ENCODE measurements around the gene DUOXA1.

Gene DUOXA1

GRCh38 chr15:45161666-45162065 is 32.0 kb upstream of the DUOXA1 start:
- Mint-ChIP-seq H3K27ac (no peak overlapping the region), H3K27me3 (no peaks in the 10 kb centered on the region), H3K9me3 (no peaks in the 10 kb centered on the region), H3K4me3 (no peak overlapping the region), H3K4me1 (peaks cover 21% of the 10 kb centered on the region), H3K36me3 (peaks cover 1% of the 10 kb centered on the region)

- no peaks in the 10 kb centered on the region for H3K27me3 Mint-ChIP-seq
- H3K27ac Mint-ChIP-seq: no peak overlapping the region
- H3K4me1 Mint-ChIP-seq: peaks cover 4% of the 10 kb centered on the region
- H3K36me3 Mint-ChIP-seq: peaks cover 1% of the 10 kb centered on the region
- no peaks in the 10 kb centered on the region for H3K9me3 Mint-ChIP-seq
- H3K4me3 Mint-ChIP-seq: no peak overlapping the region
Observed at GRCh38 chr15:45157974-45158373, 28.3 kb upstream of the DUOXA1 start.

GRCh38 chr15:45156744-45157455 is 27.2 kb upstream of the DUOXA1 start:
- H3K27me3 Mint-ChIP-seq: no peaks in the 10 kb centered on the region
- no peak overlapping the region for H3K27ac Mint-ChIP-seq
- no peak overlapping the region for H3K4me3 Mint-ChIP-seq
- peaks cover 3% of the 10 kb centered on the region for H3K4me1 Mint-ChIP-seq
- no peaks in the 10 kb centered on the region for H3K9me3 Mint-ChIP-seq
- H3K36me3 Mint-ChIP-seq: peaks cover 1% of the 10 kb centered on the region

- Mint-ChIP-seq H3K4me3 (no peak overlapping the region), H3K4me1 (peaks cover 3% of the 10 kb centered on the region)
Observed at GRCh38 chr15:45155739-45156138, 26.1 kb upstream of the DUOXA1 start.

GRCh38 chr15:45151998-45152828 is 22.5 kb upstream of the DUOXA1 start:
- Mint-ChIP-seq H3K4me1 (no peaks in the 10 kb centered on the region), H3K36me3 (no peaks in the 10 kb centered on the region), H3K9me3 (no peaks in the 10 kb centered on the region), H3K27me3 (no peaks in the 10 kb centered on the region), H3K4me3 (no peak overlapping the region), H3K27ac (no peak overlapping the region)

More at GRCh38 chr15:45155739-45156138, 26.1 kb upstream of the DUOXA1 start:
- Mint-ChIP-seq H3K36me3 (peaks cover 1% of the 10 kb centered on the region), H3K9me3 (no peaks in the 10 kb centered on the region), H3K27me3 (no peaks in the 10 kb centered on the region), H3K27ac (no peak overlapping the region)

- H3K27me3 Mint-ChIP-seq: no peaks in the 10 kb centered on the region
- H3K4me1 Mint-ChIP-seq: no peaks in the 10 kb centered on the region
- no peaks in the 10 kb centered on the region for H3K36me3 Mint-ChIP-seq
- no peak overlapping the region for H3K27ac Mint-ChIP-seq
- no peaks in the 10 kb centered on the region for H3K9me3 Mint-ChIP-seq
- H3K4me3 Mint-ChIP-seq: no peak overlapping the region
Observed at GRCh38 chr15:45150997-45151396, 21.3 kb upstream of the DUOXA1 start.

GRCh38 chr15:45150481-45150880 is 20.8 kb upstream of the DUOXA1 start:
- no peaks in the 10 kb centered on the region for H3K9me3 Mint-ChIP-seq
- no peaks in the 10 kb centered on the region for H3K36me3 Mint-ChIP-seq
- H3K27ac Mint-ChIP-seq: no peak overlapping the region
- no peaks in the 10 kb centered on the region for H3K4me1 Mint-ChIP-seq
- no peaks in the 10 kb centered on the region for H3K27me3 Mint-ChIP-seq
- H3K4me3 Mint-ChIP-seq: no peak overlapping the region

GRCh38 chr15:45149060-45149459 is 19.4 kb upstream of the DUOXA1 start:
- H3K36me3 Mint-ChIP-seq: no peaks in the 10 kb centered on the region
- H3K4me1 Mint-ChIP-seq: no peaks in the 10 kb centered on the region
- H3K27me3 Mint-ChIP-seq: no peaks in the 10 kb centered on the region
- H3K9me3 Mint-ChIP-seq: no peaks in the 10 kb centered on the region
- H3K27ac Mint-ChIP-seq: no peak overlapping the region
- no peak overlapping the region for H3K4me3 Mint-ChIP-seq

- Mint-ChIP-seq H3K4me3 (no peak overlapping the region), H3K27ac (no peak overlapping the region), H3K4me1 (no peaks in the 10 kb centered on the region), H3K36me3 (no peaks in the 10 kb centered on the region), H3K9me3 (no peaks in the 10 kb centered on the region), H3K27me3 (no peaks in the 10 kb centered on the region)
Observed at GRCh38 chr15:45148076-45149059, 18.7 kb upstream of the DUOXA1 start.

GRCh38 chr15:45147606-45148005 is 17.9 kb upstream of the DUOXA1 start:
- H3K9me3 Mint-ChIP-seq: no peaks in the 10 kb centered on the region
- H3K36me3 Mint-ChIP-seq: no peaks in the 10 kb centered on the region
- H3K27me3 Mint-ChIP-seq: no peaks in the 10 kb centered on the region
- no peak overlapping the region for H3K27ac Mint-ChIP-seq
- H3K4me1 Mint-ChIP-seq: no peaks in the 10 kb centered on the region
- H3K4me3 Mint-ChIP-seq: no peak overlapping the region

- Mint-ChIP-seq H3K9me3 (no peaks in the 10 kb centered on the region), H3K27me3 (no peaks in the 10 kb centered on the region), H3K27ac (no peak overlapping the region), H3K36me3 (no peaks in the 10 kb centered on the region), H3K4me1 (no peaks in the 10 kb centered on the region), H3K4me3 (no peak overlapping the region)
Observed at GRCh38 chr15:45146405-45146804, 16.7 kb upstream of the DUOXA1 start.

- Mint-ChIP-seq H3K36me3 (no peaks in the 10 kb centered on the region), H3K4me1 (no peaks in the 10 kb centered on the region), H3K27ac (no peak overlapping the region), H3K9me3 (no peaks in the 10 kb centered on the region), H3K4me3 (no peak overlapping the region), H3K27me3 (no peaks in the 10 kb centered on the region)
Observed at GRCh38 chr15:45144775-45145174, 15.1 kb upstream of the DUOXA1 start.

- Mint-ChIP-seq H3K4me1 (no peaks in the 10 kb centered on the region), H3K4me3 (no peak overlapping the region), H3K27me3 (no peaks in the 10 kb centered on the region), H3K36me3 (no peaks in the 10 kb centered on the region), H3K9me3 (no peaks in the 10 kb centered on the region), H3K27ac (no peak overlapping the region)
Observed at GRCh38 chr15:45143946-45144345, 14.3 kb upstream of the DUOXA1 start.

GRCh38 chr15:45143056-45143455 is 13.4 kb upstream of the DUOXA1 start:
- Mint-ChIP-seq H3K9me3 (no peaks in the 10 kb centered on the region), H3K36me3 (no peaks in the 10 kb centered on the region), H3K27ac (no peak overlapping the region), H3K4me1 (no peaks in the 10 kb centered on the region), H3K4me3 (no peak overlapping the region), H3K27me3 (no peaks in the 10 kb centered on the region)

- Mint-ChIP-seq H3K9me3 (no peaks in the 10 kb centered on the region), H3K27me3 (peaks cover 5% of the 10 kb centered on the region), H3K4me3 (no peak overlapping the region), H3K36me3 (no peaks in the 10 kb centered on the region), H3K27ac (no peak overlapping the region), H3K4me1 (peaks cover 3% of the 10 kb centered on the region)
Observed at GRCh38 chr15:45141386-45141785, 11.7 kb upstream of the DUOXA1 start.
